HepG2 (cell line): ENCODE measurements around the gene SNAP91. TPM values are rescaled to one million over a fixed set of nuclear protein-coding genes. Genes with fewer than 3 reads are reported as not detected.

Experiments
- ATAC-seq: fragments of 200-7000 bp; cut with Tn5 transposase; 3 replicates; pipeline ENCODE4 v1.9.1; 2020; ENCODE audit warnings: mild to moderate bottlenecking, moderate library complexity
- BruUV-seq: library from RNA; stranded (reverse); fragments of 400-500 nt; replicated peaks from 2 replicates; lab custom pipeline; 2021; lab: Mats Ljungman, UMichigan
- CTCF ChIA-PET: fragments of 300-600 bp; formaldehyde crosslinking; extraction: SDS; loops from one replicate; lab custom pipeline; 2021; ENCODE audit warnings: low total read pairs, inconsistent platforms, low intra/inter-chr PET ratio; lab: Yijun Ruan, JAX
- POLR2A ChIA-PET: fragments of 350-600 bp; sonication (Branson Sonifier 250); formaldehyde crosslinking; loops from one replicate; lab custom pipeline; 2020; ENCODE audit warnings: antibody characterized with exemption, inconsistent platforms; lab: Yijun Ruan, JAX
- DNase-seq: peaks from one replicate; pipeline ENCODE4 v3.0.0-alpha.2; 2015; ENCODE audit warnings: low spot score
- FAIRE-seq: peaks from 3 replicates; lab custom pipeline; 2011; peaks lifted over from hg19 to GRCh38; lab: Jason Lieb, UNC
- H2AFZ ChIP-seq: one replicate; pipeline ENCODE4 v1.6.1; 2011; ENCODE audit warnings: low read length, inconsistent platforms
- H3K27ac ChIP-seq: fragments of 300-600 bp; 3 replicates; pipeline ENCODE4 v1.8.0; 2011; ENCODE audit warnings: mixed run types, mild to moderate bottlenecking, mixed read lengths, low read length, inconsistent platforms; ENCODE audit not compliant: insufficient read depth; ENCODE audit errors: extremely low read length
- H3K27me3 ChIP-seq, 2 experiments: fragments of 200-600 bp in 1 of 2; 2 replicates in 1 of 2; 3 replicates in 1 of 2; pipeline versions ENCODE4 v1.6.0 to v1.8.0; 2011; ENCODE audit warnings: low read length in 2 of 2, mild to moderate bottlenecking in 2 of 2, moderate library complexity in 2 of 2, inconsistent platforms in 1 of 2; ENCODE audit not compliant: insufficient read depth in 2 of 2, control insufficient read depth in 1 of 2
- H3K36me3 ChIP-seq, 2 experiments: fragments of 200-600 bp in 1 of 2; replicated peaks in 1 of 2; 2 replicates in 1 of 2; 3 replicates in 1 of 2; pipeline versions ENCODE4 v1.5.1 to v1.8.0; 2011; ENCODE audit warnings: low read length in 2 of 2, inconsistent platforms in 1 of 2; ENCODE audit not compliant: insufficient read depth in 2 of 2, control insufficient read depth in 1 of 2
- H3K4me1 ChIP-seq: 2 replicates; pipeline ENCODE4 v1.5.1; 2012; ENCODE audit warnings: low read length, inconsistent platforms; ENCODE audit not compliant: insufficient read depth
- H3K4me2 ChIP-seq: 2 replicates; pipeline ENCODE4 v1.6.0; 2011; ENCODE audit warnings: low read depth, low read length, inconsistent platforms
- H3K4me3 ChIP-seq, 3 experiments: fragments of 200-600 bp in 1 of 3; sonication (generic), shearing (Covaris generic) in 1 of 3; replicated peaks in 1 of 3; 2 replicates each; pipeline ENCODE4 v1.5.1; 2011 to 2016; ENCODE audit warnings: low read length in 3 of 3, inconsistent platforms in 2 of 3, low read depth in 2 of 3, mild to moderate bottlenecking in 2 of 3, control low read depth in 1 of 3, mixed read lengths in 1 of 3; ENCODE audit not compliant: insufficient read depth in 1 of 3
- H3K79me2 ChIP-seq: one replicate; pipeline ENCODE4 v1.6.1; 2011; ENCODE audit warnings: low read length, inconsistent platforms; ENCODE audit not compliant: insufficient read depth
- H3K9ac ChIP-seq: 2 replicates; pipeline ENCODE4 v1.6.0; 2011; ENCODE audit warnings: mild to moderate bottlenecking, low read depth, low read length, inconsistent platforms; ENCODE audit not compliant: insufficient read depth
- H3K9me3 ChIP-seq: 2 replicates; pipeline ENCODE4 v1.5.1; 2012; ENCODE audit warnings: mild to moderate bottlenecking, low read length
- H4K20me1 ChIP-seq: 2 replicates; pipeline ENCODE4 v1.6.0; 2011; ENCODE audit warnings: inconsistent platforms, mild to moderate bottlenecking, low read length, moderate library complexity; ENCODE audit not compliant: insufficient read depth
- DR1 ChIP-seq: sonication (generic); formaldehyde crosslinking; IDR thresholded peaks from 2 replicates; pipeline ENCODE4 v1.8.0; 2021; ENCODE audit warnings: mild to moderate bottlenecking, missing genetic modification reagents, inconsistent platforms
- KLF12 ChIP-seq: sonication (generic); formaldehyde crosslinking; IDR thresholded peaks from 2 replicates; pipeline ENCODE4 v1.4.0; 2020; ENCODE audit warnings: missing genetic modification reagents, borderline replicate concordance
- MAZ ChIP-seq, 2 experiments: sonication (generic) in 1 of 2; formaldehyde crosslinking in 1 of 2; IDR thresholded peaks; 2 replicates each; pipeline versions ENCODE4 v1.5.0 to v1.6.1; 2012 to 2020; ENCODE audit warnings: low read depth in 2 of 2, mild to moderate bottlenecking in 2 of 2, borderline replicate concordance in 1 of 2, improper control_type of control experiment in 1 of 2, low read length in 1 of 2, missing genetic modification reagents in 1 of 2, moderate library complexity in 1 of 2
- YEATS4 ChIP-seq: sonication (generic); formaldehyde crosslinking; IDR thresholded peaks from 2 replicates; pipeline ENCODE4 v1.4.0; 2020; ENCODE audit warnings: missing genetic modification reagents, borderline replicate concordance
- ZNF224 ChIP-seq: sonication (generic); formaldehyde crosslinking; IDR thresholded peaks from 2 replicates; pipeline ENCODE4 v1.5.0; 2020; ENCODE audit warnings: mild to moderate bottlenecking, missing genetic modification reagents
- ZNF598 ChIP-seq: sonication (generic); formaldehyde crosslinking; IDR thresholded peaks from 2 replicates; pipeline ENCODE4 v1.5.1; 2020; ENCODE audit warnings: mild to moderate bottlenecking, missing genetic modification reagents, borderline replicate concordance
- ZNF691 ChIP-seq: sonication (generic); formaldehyde crosslinking; IDR thresholded peaks from 2 replicates; pipeline ENCODE4 v1.4.0; 2020; ENCODE audit warnings: missing genetic modification reagents, low read depth, mild to moderate bottlenecking, borderline replicate concordance
- ZNF740 ChIP-seq: sonication (generic); formaldehyde crosslinking; IDR thresholded peaks from 2 replicates; pipeline ENCODE4 v1.4.0; 2020; ENCODE audit warnings: missing genetic modification reagents
- WGBS: methylation state at CpG from one replicate; pipeline ENCODE4 v1.1.6; 2017; ENCODE audit warnings: low lambda C conversion rate; 5-methylcytosine and 5-hydroxymethylcytosine counted together
- in situ Hi-C: cut with HindIII; loops from 2 replicates; pipeline ENCODE4 v1.10.0; 2017; ENCODE audit warnings: low pct_unique_long_range_greater_than_20kb; ENCODE audit not compliant: extremely low pct_ligation_motif_present
- intact Hi-C: fragments of 100-400 bp; cut with micrococcal nuclease; formaldehyde crosslinking; loops from one replicate; pipeline ENCODE4 v1.10.0; 2022; ENCODE audit not compliant: unreplicated experiment
- polyA plus RNA-seq, 8 experiments: library from polyadenylated mRNA; depleted of rRNA in 3 of 8; stranded (reverse) in 7 of 8; unstranded in 1 of 8; fragments of >200 nt; fragmentation: Illumina TruSeq in 4 of 8; extraction: Trizol in 4 of 8; gene quantifications; 2 replicates each; pipeline versions ENCODE4 v1.2.1 to v1.2.3, GENCODE V29; 2011 to 2016; ENCODE audit warnings: low read depth in 4 of 8, missing spikeins in 1 of 8, mixed read lengths in 1 of 8; ENCODE audit not compliant: insufficient read depth in 1 of 8
- total RNA-seq, 5 experiments: library from RNA; depleted of rRNA; stranded (reverse); fragments of >200 nt; fragmentation: Illumina TruSeq; extraction: Trizol; gene quantifications; 2 replicates each; pipeline ENCODE4 v1.2.3, GENCODE V29; 2016; ENCODE audit warnings: low read depth in 1 of 5

Gene SNAP91
- total and polyA plus RNA-seq, 2 of the 13 experiments (the other 11 are each of a cell fraction or from before 2014, with no cell fraction given), result not detected

- Histone ChIP-seq H3K27ac (no peak overlapping the region), H2AFZ (no peak overlapping the region), H3K79me2 (no peaks in the 10 kb centered on the region), H3K27me3 (peaks cover 0 to 4% of the 10 kb centered on the region in 2 experiments; a peak in 1 of 5 replicates), H3K9me3 (no peaks in the 10 kb centered on the region), H3K9ac (no peak overlapping the region), H3K4me1 (no peaks in the 10 kb centered on the region), H3K4me3 (no peak overlapping the region), H3K36me3 (no peaks in the 10 kb centered on the region), H4K20me1 (no peaks in the 10 kb centered on the region), H3K4me2 (no peak overlapping the region)
- in situ Hi-C loops, result loop anchor here (25.0 kb wide), 1 partner anchor 1243 kb away; no protein-coding TSS in a partner anchor
- no peak for DNase-seq
- no TSS peak for BruUV-seq
- ChIA-PET POLR2A (no interaction called here), CTCF (no interaction called here)
- no peak for FAIRE-seq
- TF ChIP-seq ZNF224 (CRISPR knock-in tag) (no peak), DR1 (CRISPR knock-in tag) (no peak), ZNF740 (no peak), KLF12 (no peak), ZNF598 (CRISPR knock-in tag) (no peak), YEATS4 (CRISPR knock-in tag) (no peak), MAZ (IDR thresholded peaks at IDR 0.05; ENCODE audit: borderline replicate concordance, low read depth, low read length) (no peak), MAZ (CRISPR knock-in tag; IDR thresholded peaks at IDR 0.05; ENCODE audit: low read depth) (no peak), ZNF691 (CRISPR knock-in tag) (no peak)
- intact Hi-C loops, result no loop called here
- WGBS, result 8% methylated on average over 4 of the region's 4 CpGs
- ATAC-seq, result no peak
Observed at GRCh38 chr6:83505356-83505755, 203.5 kb downstream of the SNAP91 start.

Other genes with a start within 250 kb of the SNAP91 start
- gene PRSS35, start 196.6 kb downstream of the SNAP91 start, total RNA-seq (2016; rRNA removed; fragmentation: Illumina TruSeq; extraction: Trizol), result not detected in 2 replicates
- gene PRSS35, start 196.6 kb downstream of the SNAP91 start, polyA plus RNA-seq (2011; rRNA removed), result not detected in 2 replicates
- gene RIPPLY2, start 144.3 kb upstream of the SNAP91 start, total RNA-seq (2016; rRNA removed; fragmentation: Illumina TruSeq; extraction: Trizol), result not detected in 2 replicates
- gene RIPPLY2, start 144.3 kb upstream of the SNAP91 start, polyA plus RNA-seq (2011; rRNA removed), result not detected in 2 replicates
- 26.1 and 37.7 TPM in 2 replicates for gene CYB5R4, start 150.6 kb upstream of the SNAP91 start, total RNA-seq (2016; rRNA removed; fragmentation: Illumina TruSeq; extraction: Trizol)
- 2.8 and 5.3 TPM in 2 replicates for gene CYB5R4, start 150.6 kb upstream of the SNAP91 start, polyA plus RNA-seq (2011; rRNA removed)